ENCODE data around the gene SP6.

SP6 gene

DNA sequence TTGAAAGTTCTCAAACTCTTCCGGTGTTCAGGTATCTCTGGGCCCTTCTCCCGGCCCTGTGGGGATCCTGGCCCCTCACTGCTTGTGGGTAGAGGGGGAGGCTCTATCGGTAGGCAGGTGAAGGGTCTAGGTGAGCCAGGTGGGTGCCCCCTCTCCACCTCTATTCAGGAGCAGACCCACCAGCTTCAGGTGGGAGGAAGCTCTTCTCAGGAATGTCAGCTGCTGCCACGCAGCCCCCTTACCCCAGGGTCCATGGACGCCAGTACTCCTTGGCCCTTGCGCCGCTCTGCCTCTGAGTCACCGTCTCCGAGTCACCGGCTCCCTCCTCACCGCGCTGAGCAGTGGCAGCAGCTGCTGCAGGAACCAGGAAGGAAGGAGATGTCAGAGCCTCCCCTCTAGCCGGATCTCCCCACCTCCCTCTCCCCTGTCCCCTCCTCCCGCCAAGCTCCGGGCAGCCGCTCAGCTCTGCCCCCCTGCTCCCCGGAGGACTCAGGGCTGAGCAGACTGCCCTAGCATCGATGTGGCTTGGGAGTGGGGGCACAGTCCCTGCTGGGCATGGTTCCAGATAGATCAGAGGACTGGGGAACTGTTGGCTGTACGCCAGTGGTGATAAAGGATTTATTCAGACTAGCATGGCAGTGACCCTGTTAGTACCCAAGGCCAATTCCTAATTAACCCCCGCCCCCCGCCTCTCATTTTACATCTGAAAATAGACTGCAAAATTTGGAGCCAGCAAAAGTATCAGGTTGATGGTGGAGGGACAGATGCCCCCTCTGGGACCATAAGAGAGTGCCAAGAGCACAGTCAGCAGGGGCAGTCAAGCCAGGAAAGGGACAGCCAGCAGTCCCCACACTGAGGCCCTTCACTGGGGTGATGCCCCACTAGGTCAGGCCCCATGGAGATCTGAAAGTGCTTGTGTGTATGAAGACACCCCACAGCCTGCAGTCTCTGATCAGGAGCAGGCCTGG lies 29.3 kb downstream of the SP6 start, which contains the start of gene OSBPL7:
Gene OSBPL7, minus strand, starts transcription at position 371 of the 968 bp plus-strand sequence. CDS start 1,516 bp downstream, outside the sequence.
- H3K4me1 ChIP-seq (ENCODE audit: control insufficient read depth in 1 of 2, insufficient read depth in 2 of 2, low read length in 2 of 2), result peaks cover 10 to 24% of the 10 kb centered on the region in 2 donors
- H3K27me3 ChIP-seq (ENCODE audit: low read depth, low read length), result no peaks in the 10 kb centered on the region
- H3K27ac ChIP-seq (ENCODE audit: low read length), result peak within 1 kb of the TSS; percentile 80
- peak within 1 kb of the TSS; percentile 78 to 83 for H3K4me3 ChIP-seq (ENCODE audit: low read depth in 1 of 2, low read length in 2 of 2)
- H3K9me3 ChIP-seq (ENCODE audit: control insufficient read depth in 1 of 2, low read length in 2 of 2), result no peaks in the 10 kb centered on the region
- peaks cover 40 to 47% of the 10 kb centered on the region in 2 donors for H3K36me3 ChIP-seq (ENCODE audit: control insufficient read depth in 1 of 2, insufficient read depth in 2 of 2, low read length in 2 of 2)

DNA sequence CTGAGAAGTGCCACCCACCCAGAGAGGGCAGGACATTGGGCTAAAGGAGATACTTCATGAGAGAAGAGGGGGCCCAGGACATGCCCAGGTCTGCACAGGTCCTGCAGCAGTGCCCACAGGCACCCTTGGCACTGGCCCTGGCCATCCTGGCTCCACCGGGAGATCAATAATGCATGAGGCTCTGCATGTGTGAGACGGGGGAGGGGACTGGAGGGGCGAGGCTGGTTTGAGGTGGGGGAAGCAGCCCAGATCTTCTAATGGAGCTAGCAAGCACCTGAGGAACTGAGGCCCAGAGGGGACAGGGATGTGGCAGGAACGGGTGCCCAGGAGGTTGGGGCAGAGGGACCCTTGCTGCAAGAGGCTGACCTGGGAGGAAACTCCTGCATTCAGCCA lies 29.9 kb downstream of the SP6 start:
- H3K4me1 ChIP-seq (ENCODE audit: control insufficient read depth in 1 of 2, insufficient read depth in 2 of 2, low read length in 2 of 2), result peaks cover 10 to 24% of the 10 kb centered on the region in 2 donors
- no peaks in the 10 kb centered on the region for H3K27me3 ChIP-seq (ENCODE audit: low read depth, low read length)
- peak overlapping the region; percentile 80 for H3K27ac ChIP-seq (ENCODE audit: low read length)
- H3K4me3 ChIP-seq (ENCODE audit: low read depth in 1 of 2, low read length in 2 of 2), result peak overlapping the region; percentile 78 to 83
- no peaks in the 10 kb centered on the region for H3K9me3 ChIP-seq (ENCODE audit: control insufficient read depth in 1 of 2, low read length in 2 of 2)
- peaks cover 39 to 47% of the 10 kb centered on the region in 2 donors for H3K36me3 ChIP-seq (ENCODE audit: control insufficient read depth in 1 of 2, insufficient read depth in 2 of 2, low read length in 2 of 2)

DNA sequence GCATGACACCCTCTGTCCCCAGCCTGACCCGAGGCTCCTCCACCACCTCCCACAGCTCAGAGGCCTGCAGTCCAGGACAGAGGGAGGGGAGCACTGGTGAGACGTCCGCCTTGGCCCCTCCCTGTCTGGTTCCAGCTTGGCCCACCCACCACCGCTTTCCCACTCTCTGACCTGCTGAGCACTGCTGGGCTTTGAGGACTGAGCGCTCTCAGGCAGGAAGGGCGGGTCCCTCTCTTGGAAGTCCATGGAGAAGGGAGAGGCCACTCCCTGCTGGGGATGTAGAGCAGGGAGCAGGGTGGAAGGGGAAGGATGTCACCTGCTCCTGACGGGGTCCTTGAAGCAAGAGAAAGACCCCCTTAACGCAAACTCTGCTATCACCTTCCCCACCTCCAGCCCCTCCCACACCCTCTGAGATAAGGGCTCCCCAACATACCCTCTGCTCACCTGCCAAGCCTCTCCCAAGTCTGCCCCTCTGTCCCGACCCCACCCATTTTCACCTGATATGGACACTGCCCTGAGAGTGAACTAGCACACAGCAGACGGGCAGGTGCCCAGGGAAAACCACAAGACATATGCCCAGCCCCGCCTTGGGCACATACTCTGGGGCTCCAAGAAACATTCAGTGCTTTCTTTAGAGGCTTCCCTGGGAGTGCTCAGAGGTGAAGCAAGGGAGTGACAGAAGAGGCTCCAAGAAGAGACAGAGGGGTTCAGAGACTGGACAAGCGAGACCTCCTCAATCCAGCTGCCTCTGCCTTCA lies 30.8 kb downstream of the SP6 start:
- H3K9me3 ChIP-seq (ENCODE audit: control insufficient read depth in 1 of 2, low read length in 2 of 2), result no peaks in the 10 kb centered on the region
- H3K4me1 ChIP-seq (ENCODE audit: control insufficient read depth in 1 of 2, insufficient read depth in 2 of 2, low read length in 2 of 2), result peaks cover 10 to 24% of the 10 kb centered on the region in 2 donors
- H3K27ac ChIP-seq (ENCODE audit: low read length), result peak overlapping the region; percentile 80
- peaks cover 43 to 52% of the 10 kb centered on the region in 2 donors for H3K36me3 ChIP-seq (ENCODE audit: control insufficient read depth in 1 of 2, insufficient read depth in 2 of 2, low read length in 2 of 2)
- H3K4me3 ChIP-seq (ENCODE audit: low read depth in 1 of 2, low read length in 2 of 2), result peak overlapping the region; percentile 78 to 83
- H3K27me3 ChIP-seq (ENCODE audit: low read depth, low read length), result no peaks in the 10 kb centered on the region

DNA sequence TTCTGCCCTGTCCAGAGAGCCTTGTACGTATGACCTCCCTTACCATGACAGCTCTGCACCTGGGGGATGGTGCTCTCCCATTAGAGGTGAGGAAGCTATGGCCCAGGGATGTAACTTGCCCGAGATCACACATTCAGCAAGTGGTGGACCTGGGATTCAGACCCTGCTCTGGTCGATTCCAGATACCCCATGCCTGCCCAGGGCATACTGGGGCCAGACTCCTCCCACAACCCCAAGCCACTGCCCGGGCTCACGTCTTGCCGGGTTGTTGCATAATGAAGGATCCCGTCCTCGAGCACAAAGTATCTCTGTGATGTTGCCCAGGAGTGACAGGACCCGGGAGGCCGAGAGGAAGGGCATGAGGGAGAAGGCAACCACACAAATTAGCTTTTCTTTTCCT lies 31.5 kb downstream of the SP6 start:
- Histone ChIP-seq H3K4me1 (ENCODE audit: control insufficient read depth in 1 of 2, insufficient read depth in 2 of 2, low read length in 2 of 2) (peaks cover 10 to 24% of the 10 kb centered on the region in 2 donors), H3K36me3 (ENCODE audit: control insufficient read depth in 1 of 2, insufficient read depth in 2 of 2, low read length in 2 of 2) (peaks cover 48 to 58% of the 10 kb centered on the region in 2 donors), H3K4me3 (ENCODE audit: low read depth in 1 of 2, low read length in 2 of 2) (no peak overlapping the region)

DNA sequence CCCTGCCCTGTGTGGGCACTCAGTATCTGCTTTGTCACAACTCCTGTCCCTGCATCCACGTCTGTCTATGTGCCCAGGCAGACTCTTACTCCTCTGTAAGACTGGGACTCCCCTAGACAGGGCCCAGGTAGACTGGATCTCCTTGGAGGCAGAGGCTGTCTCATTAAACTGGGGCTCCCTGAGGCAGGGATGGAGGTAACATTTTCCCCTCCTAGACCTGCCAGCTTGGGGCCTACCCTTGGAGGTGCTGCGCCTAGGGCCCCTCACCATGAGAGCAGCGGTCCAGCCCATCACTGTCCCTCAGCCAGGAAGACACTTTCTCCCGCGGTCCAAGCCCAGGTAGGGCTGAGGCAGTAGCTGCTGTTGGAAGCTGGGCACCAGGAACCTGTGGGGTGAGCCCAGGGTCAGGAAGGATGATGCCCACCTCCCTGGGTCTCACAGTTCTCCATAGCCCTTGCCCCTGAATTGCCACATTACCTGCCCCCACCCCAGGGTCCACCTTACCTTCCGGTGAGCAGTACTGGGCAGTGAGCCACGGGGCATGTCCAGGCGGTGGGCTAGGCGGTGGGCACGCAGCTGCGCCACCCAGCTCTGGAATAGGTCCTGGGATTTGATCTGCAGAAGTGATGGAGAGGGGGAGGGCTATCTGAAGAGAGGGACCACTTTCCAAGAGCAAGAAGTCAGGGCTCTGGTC lies 32.8 kb downstream of the SP6 start:
- H3K4me3 ChIP-seq (ENCODE audit: low read depth in 1 of 2, low read length in 2 of 2), result no peak overlapping the region
- H3K4me1 ChIP-seq (ENCODE audit: control insufficient read depth in 1 of 2, insufficient read depth in 2 of 2, low read length in 2 of 2), result peaks cover 10 to 24% of the 10 kb centered on the region in 2 donors
- H3K36me3 ChIP-seq (ENCODE audit: control insufficient read depth in 1 of 2, insufficient read depth in 2 of 2, low read length in 2 of 2), result peaks cover 40 to 53% of the 10 kb centered on the region in 2 donors
- H3K27ac ChIP-seq (ENCODE audit: low read length), result no peak overlapping the region
- H3K27me3 ChIP-seq (ENCODE audit: low read depth, low read length), result no peaks in the 10 kb centered on the region
- H3K9me3 ChIP-seq (ENCODE audit: control insufficient read depth in 1 of 2, low read length in 2 of 2), result no peaks in the 10 kb centered on the region

More for the DNA sequence above, 31.5 kb downstream of the SP6 start:
- Histone ChIP-seq H3K9me3 (ENCODE audit: control insufficient read depth in 1 of 2, low read length in 2 of 2) (no peaks in the 10 kb centered on the region), H3K27ac (ENCODE audit: low read length) (no peak overlapping the region), H3K27me3 (ENCODE audit: low read depth, low read length) (no peaks in the 10 kb centered on the region)

DNA sequence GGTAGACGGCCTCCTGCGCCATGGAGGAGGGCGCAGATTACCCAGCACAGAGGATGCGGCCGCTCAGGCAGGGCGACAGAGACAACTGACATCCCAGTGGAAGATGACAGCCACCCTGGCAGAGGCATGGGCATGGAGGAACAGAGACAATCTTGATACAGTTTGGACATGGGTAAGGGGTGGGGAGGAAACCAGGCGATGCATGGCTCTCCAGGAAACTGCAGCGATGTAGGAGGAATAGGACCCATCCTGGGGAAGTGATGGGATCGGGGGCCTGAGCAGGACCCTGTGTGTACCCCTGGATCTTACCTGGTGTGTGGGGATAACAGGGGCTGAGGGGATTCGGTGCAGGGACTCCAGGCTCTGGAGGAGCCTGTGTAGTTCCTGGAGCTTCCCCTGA lies 34.0 kb downstream of the SP6 start:
- H3K4me3 ChIP-seq (ENCODE audit: low read depth in 1 of 2, low read length in 2 of 2), result no peak overlapping the region
- peaks cover 7 to 21% of the 10 kb centered on the region in 2 donors for H3K4me1 ChIP-seq (ENCODE audit: control insufficient read depth in 1 of 2, insufficient read depth in 2 of 2, low read length in 2 of 2)
- no peak overlapping the region for H3K27ac ChIP-seq (ENCODE audit: low read length)
- no peaks in the 10 kb centered on the region for H3K9me3 ChIP-seq (ENCODE audit: control insufficient read depth in 1 of 2, low read length in 2 of 2)
- no peaks in the 10 kb centered on the region for H3K27me3 ChIP-seq (ENCODE audit: low read depth, low read length)
- H3K36me3 ChIP-seq (ENCODE audit: control insufficient read depth in 1 of 2, insufficient read depth in 2 of 2, low read length in 2 of 2), result peaks cover 46 to 60% of the 10 kb centered on the region in 2 donors

DNA sequence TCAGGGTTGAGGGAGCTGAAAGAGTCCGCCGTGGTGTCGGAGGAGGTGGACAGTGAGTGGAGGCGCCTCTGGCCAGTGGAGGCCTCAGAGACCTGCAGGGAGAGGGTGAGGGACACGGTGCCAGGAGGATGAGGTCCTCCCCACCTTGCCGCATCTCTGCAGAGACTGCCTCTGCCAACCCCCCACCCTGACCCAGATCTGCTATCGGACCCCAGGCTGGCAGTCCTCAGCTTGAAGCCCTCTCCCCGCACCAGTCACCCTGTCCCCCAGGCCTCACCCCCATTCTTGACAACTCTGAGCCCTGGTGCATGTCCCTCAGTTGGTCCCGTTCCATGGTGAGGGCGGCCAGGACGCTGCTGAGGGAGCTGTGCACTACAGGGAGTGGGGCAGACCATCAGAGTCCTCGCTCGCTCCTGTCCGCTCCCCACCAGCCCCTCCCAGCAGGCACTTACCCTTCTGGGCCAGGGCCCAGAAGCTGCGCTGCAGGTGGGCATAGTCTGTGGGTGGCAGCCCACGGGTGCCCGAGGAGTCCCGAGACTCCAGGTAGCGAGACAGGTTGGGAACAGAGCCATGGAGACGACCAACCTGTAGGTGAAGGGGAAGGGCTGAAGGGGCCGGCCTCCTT lies 34.7 kb downstream of the SP6 start:
- H3K27ac ChIP-seq (ENCODE audit: low read length), result no peak overlapping the region
- H3K9me3 ChIP-seq (ENCODE audit: control insufficient read depth in 1 of 2, low read length in 2 of 2), result no peaks in the 10 kb centered on the region
- H3K36me3 ChIP-seq (ENCODE audit: control insufficient read depth in 1 of 2, insufficient read depth in 2 of 2, low read length in 2 of 2), result peaks cover 46 to 60% of the 10 kb centered on the region in 2 donors

DNA sequence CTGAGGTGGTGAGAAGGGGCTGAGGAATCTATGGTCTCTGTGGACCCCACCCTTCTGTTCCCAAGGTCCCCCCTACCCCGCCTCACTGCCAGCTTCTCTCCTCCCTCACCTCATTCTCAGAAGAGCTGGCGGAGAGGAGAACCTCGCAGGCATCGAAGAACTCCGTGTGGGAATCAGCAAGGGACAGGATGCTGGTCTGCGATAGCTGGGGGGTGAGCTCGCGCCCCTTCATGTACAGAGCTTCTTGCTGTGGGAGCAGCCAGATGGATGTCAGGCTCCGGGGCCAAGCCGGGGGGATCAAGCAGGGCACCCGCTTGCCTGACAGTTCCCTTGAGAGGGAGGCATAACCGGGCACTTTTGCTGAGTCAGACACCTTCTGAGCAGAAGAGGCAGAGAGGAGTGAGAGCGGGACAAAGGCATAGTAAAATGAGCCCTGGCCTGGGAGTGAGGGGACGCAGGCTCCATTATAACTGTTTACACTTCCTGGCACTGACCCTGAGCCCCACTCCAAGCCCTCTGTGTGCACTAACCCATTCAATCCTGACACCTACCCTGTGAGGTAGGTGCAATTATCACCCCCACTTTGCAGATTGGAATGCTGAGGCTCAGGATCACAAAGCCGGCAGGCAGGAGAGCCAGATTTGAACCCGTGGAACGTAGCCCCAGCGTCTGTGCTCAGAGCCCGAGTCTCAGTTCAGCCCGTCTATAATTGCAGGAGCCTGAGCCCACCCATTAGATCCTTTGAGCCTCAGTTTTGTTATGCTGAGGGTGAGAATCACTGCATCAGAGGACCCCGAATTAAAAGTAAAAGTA lies 35.7 kb downstream of the SP6 start:
- Histone ChIP-seq H3K27ac (ENCODE audit: low read length) (no peak overlapping the region), H3K27me3 (ENCODE audit: low read depth, low read length) (no peaks in the 10 kb centered on the region), H3K36me3 (ENCODE audit: control insufficient read depth in 1 of 2, insufficient read depth in 2 of 2, low read length in 2 of 2) (peaks cover 46 to 60% of the 10 kb centered on the region in 2 donors), H3K9me3 (ENCODE audit: control insufficient read depth in 1 of 2, low read length in 2 of 2) (no peaks in the 10 kb centered on the region), H3K4me3 (ENCODE audit: low read depth in 1 of 2, low read length in 2 of 2) (no peak overlapping the region), H3K4me1 (ENCODE audit: control insufficient read depth in 1 of 2, insufficient read depth in 2 of 2, low read length in 2 of 2) (peaks cover 0 to 5% of the 10 kb centered on the region in 2 donors)

More for the DNA sequence above, 34.7 kb downstream of the SP6 start:
- no peak overlapping the region for H3K4me3 ChIP-seq (ENCODE audit: low read depth in 1 of 2, low read length in 2 of 2)
- no peaks in the 10 kb centered on the region for H3K27me3 ChIP-seq (ENCODE audit: low read depth, low read length)
- peaks cover 6 to 14% of the 10 kb centered on the region in 2 donors for H3K4me1 ChIP-seq (ENCODE audit: control insufficient read depth in 1 of 2, insufficient read depth in 2 of 2, low read length in 2 of 2)

DNA sequence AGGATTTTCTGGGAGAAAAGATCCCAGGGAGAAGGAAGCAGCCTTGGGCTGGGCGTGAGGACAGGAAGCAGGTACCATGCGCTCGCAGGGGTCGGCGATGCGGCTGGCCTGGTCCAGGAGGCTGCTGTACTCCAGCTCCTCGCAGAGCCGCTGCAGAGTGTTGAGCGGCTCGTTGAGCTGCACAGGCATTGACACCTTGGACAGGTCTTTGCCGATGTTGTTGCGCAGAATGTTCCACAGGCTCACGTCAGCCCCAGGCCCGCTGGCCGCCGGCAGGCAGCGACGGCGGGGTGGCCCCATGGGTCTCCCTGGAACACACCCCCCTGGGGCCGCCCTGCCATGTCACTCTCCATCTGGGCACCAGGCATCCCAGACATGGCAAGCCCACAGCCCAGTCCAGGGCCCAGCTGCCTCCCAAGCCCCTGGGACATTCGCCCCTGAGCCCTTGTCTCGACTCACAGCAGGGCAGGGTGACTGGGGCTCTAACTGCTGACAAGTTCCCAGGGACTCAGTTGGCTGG lies 37.4 kb downstream of the SP6 start:
- Histone ChIP-seq H3K27ac (ENCODE audit: low read length) (no peak overlapping the region), H3K27me3 (ENCODE audit: low read depth, low read length) (no peaks in the 10 kb centered on the region), H3K36me3 (ENCODE audit: control insufficient read depth in 1 of 2, insufficient read depth in 2 of 2, low read length in 2 of 2) (peaks cover 52 to 70% of the 10 kb centered on the region in 2 donors), H3K4me3 (ENCODE audit: low read depth in 1 of 2, low read length in 2 of 2) (no peak overlapping the region), H3K9me3 (ENCODE audit: control insufficient read depth in 1 of 2, low read length in 2 of 2) (no peaks in the 10 kb centered on the region), H3K4me1 (ENCODE audit: control insufficient read depth in 1 of 2, insufficient read depth in 2 of 2, low read length in 2 of 2) (no peaks in the 10 kb centered on the region)

DNA sequence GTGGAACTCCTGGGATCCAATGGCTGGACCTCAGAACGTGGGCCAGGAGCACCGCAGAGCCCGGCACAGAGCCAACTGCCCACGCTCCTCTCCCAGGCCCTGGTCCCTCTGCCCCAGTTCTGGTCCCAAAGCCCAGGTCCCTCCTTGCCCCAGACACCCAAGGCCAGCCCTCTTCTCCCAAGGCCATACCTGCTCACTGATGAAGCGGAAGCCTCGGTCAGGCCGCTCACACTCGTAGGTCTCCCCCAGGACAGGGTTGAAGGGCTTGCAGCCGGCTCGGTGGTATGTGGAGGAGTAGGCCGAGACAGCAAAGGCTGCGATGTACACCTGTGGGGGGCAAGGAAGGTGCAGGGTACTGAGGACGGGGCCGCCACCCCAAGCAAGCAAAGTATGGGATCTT lies 37.9 kb downstream of the SP6 start:
- no peaks in the 10 kb centered on the region for H3K9me3 ChIP-seq (ENCODE audit: control insufficient read depth in 1 of 2, low read length in 2 of 2)
- H3K27me3 ChIP-seq (ENCODE audit: low read depth, low read length), result no peaks in the 10 kb centered on the region
- H3K27ac ChIP-seq (ENCODE audit: low read length), result no peak overlapping the region
- H3K4me3 ChIP-seq (ENCODE audit: low read depth in 1 of 2, low read length in 2 of 2), result no peak overlapping the region
- peaks cover 51 to 70% of the 10 kb centered on the region in 2 donors for H3K36me3 ChIP-seq (ENCODE audit: control insufficient read depth in 1 of 2, insufficient read depth in 2 of 2, low read length in 2 of 2)
- no peaks in the 10 kb centered on the region for H3K4me1 ChIP-seq (ENCODE audit: control insufficient read depth in 1 of 2, insufficient read depth in 2 of 2, low read length in 2 of 2)
